ENCODE measurements around the gene MYBPH.

DNA sequence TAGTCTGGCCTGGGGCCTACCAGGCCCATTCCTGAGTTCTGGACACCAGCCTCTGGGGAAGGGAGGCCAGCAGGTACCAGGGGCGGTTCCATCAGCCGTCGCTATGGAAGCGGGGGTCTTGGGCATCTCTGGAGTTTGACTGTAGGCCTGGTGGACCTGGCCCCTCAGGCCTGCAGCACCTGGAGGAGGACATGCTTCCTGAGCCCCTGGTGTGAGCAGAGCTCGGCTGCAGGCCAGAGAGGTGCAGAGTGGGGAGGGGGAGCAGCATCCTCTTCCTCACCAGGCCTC lies 7.8 kb downstream of the MYBPH start:
- TF ChIP-seq, protein P1, sequence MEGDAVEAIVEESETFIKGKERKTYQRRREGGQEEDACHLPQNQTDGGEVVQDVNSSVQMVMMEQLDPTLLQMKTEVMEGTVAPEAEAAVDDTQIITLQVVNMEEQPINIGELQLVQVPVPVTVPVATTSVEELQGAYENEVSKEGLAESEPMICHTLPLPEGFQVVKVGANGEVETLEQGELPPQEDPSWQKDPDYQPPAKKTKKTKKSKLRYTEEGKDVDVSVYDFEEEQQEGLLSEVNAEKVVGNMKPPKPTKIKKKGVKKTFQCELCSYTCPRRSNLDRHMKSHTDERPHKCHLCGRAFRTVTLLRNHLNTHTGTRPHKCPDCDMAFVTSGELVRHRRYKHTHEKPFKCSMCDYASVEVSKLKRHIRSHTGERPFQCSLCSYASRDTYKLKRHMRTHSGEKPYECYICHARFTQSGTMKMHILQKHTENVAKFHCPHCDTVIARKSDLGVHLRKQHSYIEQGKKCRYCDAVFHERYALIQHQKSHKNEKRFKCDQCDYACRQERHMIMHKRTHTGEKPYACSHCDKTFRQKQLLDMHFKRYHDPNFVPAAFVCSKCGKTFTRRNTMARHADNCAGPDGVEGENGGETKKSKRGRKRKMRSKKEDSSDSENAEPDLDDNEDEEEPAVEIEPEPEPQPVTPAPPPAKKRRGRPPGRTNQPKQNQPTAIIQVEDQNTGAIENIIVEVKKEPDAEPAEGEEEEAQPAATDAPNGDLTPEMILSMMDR (IDR thresholded peaks at IDR 0.05): no peak
- TF ChIP-seq POLR2A (IDR thresholded peaks at IDR 0.05): no peak

All from right lobe of liver (tissue), 4 donors.